ENCODE data around the gene PITPNC1. TPM values are rescaled to one million over a fixed set of nuclear protein-coding genes. Genes with fewer than 3 reads are reported as not detected.

The PITPNC1 gene
- total RNA-seq, 1 experiment from 2014 or later, result 37.5 TPM

DNA sequence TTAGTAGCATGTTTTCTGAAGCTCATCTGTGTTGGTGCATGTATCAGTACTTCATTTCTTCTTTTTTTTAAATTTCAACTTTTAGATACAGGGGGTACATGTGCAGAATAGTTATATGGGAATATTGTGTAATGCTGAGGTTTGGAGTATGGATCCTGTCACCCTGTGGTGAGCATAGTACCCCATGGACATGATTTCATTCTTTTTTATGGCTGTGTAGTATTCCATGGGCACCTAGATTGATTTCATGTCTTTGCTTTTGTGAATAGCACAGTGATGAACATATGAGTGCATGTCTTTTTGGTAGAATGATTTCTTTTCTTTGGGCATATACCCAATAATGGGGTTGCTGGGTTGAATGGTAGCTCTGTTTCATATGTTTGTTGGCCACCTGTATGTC, 285.6 kb downstream of the PITPNC1 start:
- Histone ChIP-seq H3K18ac (ENCODE audit: insufficient read length, low read depth, low read length) (no peak overlapping the region), H3K27ac (ENCODE audit: insufficient read length, low read depth, low read length) (no peak overlapping the region), H2BK20ac (ENCODE audit: low read depth, low read length, poor library complexity, severe bottlenecking) (no peak overlapping the region), H4K5ac (ENCODE audit: insufficient read length, low read depth, low read length) (no peak overlapping the region), H2AK5ac (ENCODE audit: insufficient read length, low read length) (no peak overlapping the region), H2AFZ (ENCODE audit: low read length) (no peak overlapping the region), H3K9ac (ENCODE audit: extremely low read depth, insufficient read length, low read length) (no peak overlapping the region), H4K20me1 (ENCODE audit: control insufficient read depth, insufficient read depth, insufficient read length) (no peaks in the 10 kb centered on the region), H2BK12ac (ENCODE audit: insufficient read length, low read depth, low read length) (no peak overlapping the region), H3K23me2 (ENCODE audit: insufficient read length, low read depth, low read length, poor library complexity, severe bottlenecking) (no peaks in the 10 kb centered on the region), H3K56ac (ENCODE audit: insufficient read length, low read depth, low read length) (no peak overlapping the region), H2BK15ac (ENCODE audit: low read depth, low read length) (no peak overlapping the region), H3K27me3 (ENCODE audit: insufficient read depth, low read length) (no peaks in the 10 kb centered on the region), H3K23ac (ENCODE audit: insufficient read length, low read depth, low read length) (no peak overlapping the region), H3K14ac (ENCODE audit: insufficient read depth, low read length) (no peak overlapping the region), H2BK120ac (ENCODE audit: low read depth, low read length, poor library complexity, severe bottlenecking) (no peak overlapping the region), H2BK5ac (ENCODE audit: insufficient read length, low read length) (no peak overlapping the region), H3K79me2 (ENCODE audit: insufficient read depth, low read length) (no peaks in the 10 kb centered on the region), H4K8ac (replicated peaks; ENCODE audit: insufficient read length, low read depth, low read length) (no peak overlapping the region), H3K4me1 (ENCODE audit: insufficient read depth, low read length) (no peaks in the 10 kb centered on the region), H3K9me3 (ENCODE audit: control insufficient read depth, low read depth, low read length) (no peaks in the 10 kb centered on the region), H4K91ac (ENCODE audit: insufficient read length, low read depth, low read length) (no peak overlapping the region), H3T11ph (ENCODE audit: low read length) (no peak overlapping the region), H3K79me1 (ENCODE audit: insufficient read depth, low read depth, low read length, poor library complexity, severe bottlenecking) (no peaks in the 10 kb centered on the region), H3K4ac (ENCODE audit: low read depth, low read length) (no peak overlapping the region), H3K4me2 (ENCODE audit: insufficient read depth, insufficient read length, low read length) (no peak overlapping the region)
- TF ChIP-seq, protein P1, sequence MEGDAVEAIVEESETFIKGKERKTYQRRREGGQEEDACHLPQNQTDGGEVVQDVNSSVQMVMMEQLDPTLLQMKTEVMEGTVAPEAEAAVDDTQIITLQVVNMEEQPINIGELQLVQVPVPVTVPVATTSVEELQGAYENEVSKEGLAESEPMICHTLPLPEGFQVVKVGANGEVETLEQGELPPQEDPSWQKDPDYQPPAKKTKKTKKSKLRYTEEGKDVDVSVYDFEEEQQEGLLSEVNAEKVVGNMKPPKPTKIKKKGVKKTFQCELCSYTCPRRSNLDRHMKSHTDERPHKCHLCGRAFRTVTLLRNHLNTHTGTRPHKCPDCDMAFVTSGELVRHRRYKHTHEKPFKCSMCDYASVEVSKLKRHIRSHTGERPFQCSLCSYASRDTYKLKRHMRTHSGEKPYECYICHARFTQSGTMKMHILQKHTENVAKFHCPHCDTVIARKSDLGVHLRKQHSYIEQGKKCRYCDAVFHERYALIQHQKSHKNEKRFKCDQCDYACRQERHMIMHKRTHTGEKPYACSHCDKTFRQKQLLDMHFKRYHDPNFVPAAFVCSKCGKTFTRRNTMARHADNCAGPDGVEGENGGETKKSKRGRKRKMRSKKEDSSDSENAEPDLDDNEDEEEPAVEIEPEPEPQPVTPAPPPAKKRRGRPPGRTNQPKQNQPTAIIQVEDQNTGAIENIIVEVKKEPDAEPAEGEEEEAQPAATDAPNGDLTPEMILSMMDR (conservative IDR thresholded peaks at IDR 0.05), result no peak
- no peak for DNase-seq
- Mint-ChIP-seq H3K9me3 (peaks cover 3 to 12% of the 10 kb centered on the region in 2 experiments; a peak in 4 of 5 replicates), H3K27me3 (ENCODE audit: low read depth) (no peaks in the 10 kb centered on the region), H3K36me3 (ENCODE audit: insufficient read depth in 1 of 3, low read depth in 3 of 3) (peaks cover 17 to 30% (median 22%) of the 10 kb centered on the region in 3 experiments), H3K27ac (no peak overlapping the region), H3K4me3 (no peak overlapping the region), H3K4me1 (no peaks in the 10 kb centered on the region; a peak in 1 of 4 replicates)

Measured in H9 (cell line).